RPMI8226 (cell line): ENCODE measurements around the gene WDR86.
A peak's percentile ranks its signal among the peaks of the same experiment; 100 is the strongest.

ENCODE experiments used
- DNase-seq: peaks from one replicate; pipeline ENCODE4 v3.0.0-alpha.2; 2015

Gene WDR86

GRCh38 chr7:151389768-151390597, 19.9 kb downstream of the WDR86 start:
- no peak for DNase-seq

GRCh38 chr7:151389096-151389767, 20.6 kb downstream of the WDR86 start:
- DNase-seq: no peak

GRCh38 chr7:151388430-151388829, 21.4 kb downstream of the WDR86 start:
- DNase-seq: no peak

- DNase-seq: no peak
Observed at GRCh38 chr7:151388007-151388297, 21.9 kb downstream of the WDR86 start.

GRCh38 chr7:151387161-151388006, 22.5 kb downstream of the WDR86 start:
- no peak for DNase-seq

GRCh38 chr7:151386301-151387160, 23.3 kb downstream of the WDR86 start:
- peak; percentile 72 for DNase-seq

- no peak for DNase-seq
Observed at GRCh38 chr7:151385626-151386300, 24.1 kb downstream of the WDR86 start.

- DNase-seq: no peak
Observed at GRCh38 chr7:151384776-151385625, 24.8 kb downstream of the WDR86 start.

GRCh38 chr7:151384352-151384697, 25.5 kb downstream of the WDR86 start:
- no peak for DNase-seq

GRCh38 chr7:151383638-151384351, 26.0 kb downstream of the WDR86 start:
- no peak for DNase-seq

- DNase-seq: no peak
Observed at GRCh38 chr7:151382079-151382885, 27.6 kb downstream of the WDR86 start.

- peak; percentile 65 for DNase-seq
Observed at GRCh38 chr7:151381348-151382078, 28.3 kb downstream of the WDR86 start.

GRCh38 chr7:151381098-151381347, 28.8 kb downstream of the WDR86 start:
- peak; percentile 47 for DNase-seq

GRCh38 chr7:151380199-151381097, 29.4 kb downstream of the WDR86 start:
- DNase-seq: no peak

GRCh38 chr7:151379534-151380198, 30.2 kb downstream of the WDR86 start:
- no peak for DNase-seq

- no peak for DNase-seq
Observed at GRCh38 chr7:151379193-151379520, 30.7 kb downstream of the WDR86 start.

GRCh38 chr7:151378496-151379192, 31.2 kb downstream of the WDR86 start:
- no peak for DNase-seq
